Subcutaneous adipose tissue (tissue), 4 donors: ENCODE measurements around the gene ALAS2. TPM values are rescaled to one million over a fixed set of nuclear protein-coding genes. Genes with fewer than 3 reads are reported as not detected.

ENCODE experiments used
- total RNA-seq, 4 donors: library from RNA; depleted of rRNA; stranded (reverse); fragments of >200 nt; gene quantifications; one replicate each; pipeline ENCODE4 v1.1.0, GENCODE V29; 2016
- TF ChIP-seq, protein P1 (sequence below): fragments of 450-650 bp; IDR thresholded peaks from one replicate; pipeline ENCODE4 v1.5.1; 2016; ENCODE audit warnings: low read depth, mild to moderate bottlenecking, control low read depth, antibody characterized with exemption, moderate library complexity

The ALAS2 gene, protein sequence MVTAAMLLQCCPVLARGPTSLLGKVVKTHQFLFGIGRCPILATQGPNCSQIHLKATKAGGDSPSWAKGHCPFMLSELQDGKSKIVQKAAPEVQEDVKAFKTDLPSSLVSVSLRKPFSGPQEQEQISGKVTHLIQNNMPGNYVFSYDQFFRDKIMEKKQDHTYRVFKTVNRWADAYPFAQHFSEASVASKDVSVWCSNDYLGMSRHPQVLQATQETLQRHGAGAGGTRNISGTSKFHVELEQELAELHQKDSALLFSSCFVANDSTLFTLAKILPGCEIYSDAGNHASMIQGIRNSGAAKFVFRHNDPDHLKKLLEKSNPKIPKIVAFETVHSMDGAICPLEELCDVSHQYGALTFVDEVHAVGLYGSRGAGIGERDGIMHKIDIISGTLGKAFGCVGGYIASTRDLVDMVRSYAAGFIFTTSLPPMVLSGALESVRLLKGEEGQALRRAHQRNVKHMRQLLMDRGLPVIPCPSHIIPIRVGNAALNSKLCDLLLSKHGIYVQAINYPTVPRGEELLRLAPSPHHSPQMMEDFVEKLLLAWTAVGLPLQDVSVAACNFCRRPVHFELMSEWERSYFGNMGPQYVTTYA
- total RNA-seq, result 1 to 10 TPM in 2 of 4 donors, not detected in 2; 2.6 to 3.5 TPM

DNA sequence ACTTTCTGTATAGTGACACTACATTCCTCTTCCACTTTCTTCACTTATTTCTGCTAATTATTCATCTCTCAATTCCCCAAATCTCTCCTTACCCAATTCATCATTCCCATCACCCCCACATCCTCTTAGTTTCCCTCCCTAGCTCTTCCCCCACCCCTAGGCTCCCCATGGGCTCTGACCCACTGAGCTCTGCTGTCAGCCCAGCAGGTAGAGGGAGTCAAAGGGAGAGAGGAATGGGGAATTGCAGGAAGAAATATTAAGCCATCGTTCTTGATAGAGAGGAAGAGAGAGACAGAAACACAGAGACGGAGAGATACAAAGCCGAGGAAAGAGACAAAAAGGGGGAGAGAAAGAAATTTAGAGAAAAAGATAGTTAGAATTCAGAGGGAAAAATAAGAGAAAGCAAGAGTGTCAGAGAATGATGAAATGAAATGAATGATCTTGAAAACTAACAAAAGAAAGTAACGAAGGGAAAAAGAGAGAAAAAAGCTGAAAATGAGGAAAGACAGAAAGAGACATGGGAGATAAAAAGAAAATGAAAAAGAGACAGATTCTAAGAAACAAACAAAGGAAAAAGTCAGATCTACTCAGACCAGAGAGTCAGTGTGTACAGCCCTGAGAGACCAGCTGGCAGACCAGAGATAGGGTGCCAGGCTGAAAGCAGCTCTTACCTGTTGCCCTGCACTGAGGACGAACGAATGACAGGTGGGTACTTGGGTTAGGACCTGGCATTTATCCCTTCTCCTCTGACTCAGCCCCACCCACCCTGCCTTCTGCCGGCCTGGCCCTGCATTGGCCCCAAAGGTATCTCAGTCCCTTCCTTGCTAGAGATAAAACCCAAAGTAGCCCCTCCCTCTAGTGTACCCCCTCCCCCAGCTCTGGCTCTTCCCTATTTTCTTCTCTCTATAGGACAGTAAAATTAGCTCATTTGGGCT, at the start of gene ALAS2:
Gene ALAS2 (minus strand): TSS at position 707 of the 935 bp plus-strand sequence. CDS start 4,977 bp downstream, outside the sequence.
- TF ChIP-seq, protein P1, sequence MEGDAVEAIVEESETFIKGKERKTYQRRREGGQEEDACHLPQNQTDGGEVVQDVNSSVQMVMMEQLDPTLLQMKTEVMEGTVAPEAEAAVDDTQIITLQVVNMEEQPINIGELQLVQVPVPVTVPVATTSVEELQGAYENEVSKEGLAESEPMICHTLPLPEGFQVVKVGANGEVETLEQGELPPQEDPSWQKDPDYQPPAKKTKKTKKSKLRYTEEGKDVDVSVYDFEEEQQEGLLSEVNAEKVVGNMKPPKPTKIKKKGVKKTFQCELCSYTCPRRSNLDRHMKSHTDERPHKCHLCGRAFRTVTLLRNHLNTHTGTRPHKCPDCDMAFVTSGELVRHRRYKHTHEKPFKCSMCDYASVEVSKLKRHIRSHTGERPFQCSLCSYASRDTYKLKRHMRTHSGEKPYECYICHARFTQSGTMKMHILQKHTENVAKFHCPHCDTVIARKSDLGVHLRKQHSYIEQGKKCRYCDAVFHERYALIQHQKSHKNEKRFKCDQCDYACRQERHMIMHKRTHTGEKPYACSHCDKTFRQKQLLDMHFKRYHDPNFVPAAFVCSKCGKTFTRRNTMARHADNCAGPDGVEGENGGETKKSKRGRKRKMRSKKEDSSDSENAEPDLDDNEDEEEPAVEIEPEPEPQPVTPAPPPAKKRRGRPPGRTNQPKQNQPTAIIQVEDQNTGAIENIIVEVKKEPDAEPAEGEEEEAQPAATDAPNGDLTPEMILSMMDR, result no peak

DNA sequence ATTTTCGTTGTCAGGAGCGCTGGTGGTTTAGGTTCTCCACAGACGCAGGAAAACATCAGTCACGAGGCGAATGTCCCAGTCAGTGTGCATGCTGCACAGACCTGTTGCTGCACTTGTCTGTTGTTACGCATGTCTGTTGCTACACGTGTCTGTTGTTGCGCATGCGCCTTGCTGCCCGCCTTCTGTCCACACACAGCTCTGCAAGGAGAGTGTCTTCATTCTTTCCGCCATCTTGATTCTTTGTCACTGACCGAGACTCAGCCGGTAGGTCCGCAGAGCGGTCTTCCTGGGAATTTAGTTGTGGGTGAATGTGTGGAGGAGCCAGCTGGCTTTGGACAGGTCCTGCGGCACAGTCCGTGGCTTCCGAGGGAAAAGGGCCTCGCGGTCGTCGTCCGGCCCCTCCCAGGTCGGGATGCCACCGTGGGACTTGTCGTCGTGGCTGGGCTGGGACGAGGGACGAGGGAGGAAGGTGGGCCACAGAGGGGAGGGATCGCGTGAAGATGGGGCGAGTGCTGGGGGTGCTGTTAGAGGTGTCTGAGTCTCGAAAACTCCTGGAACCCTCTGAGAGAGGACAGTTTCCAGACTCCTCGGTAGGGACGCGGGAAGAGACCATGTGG, 44.2 kb upstream of the ALAS2 start, which contains the start of gene PAGE2B:
Gene PAGE2B (plus strand): TSS at position 180 of the 617 bp plus-strand sequence. CDS start 1,012 bp downstream, outside the sequence.
- TF ChIP-seq, protein P1, result no peak

DNA sequence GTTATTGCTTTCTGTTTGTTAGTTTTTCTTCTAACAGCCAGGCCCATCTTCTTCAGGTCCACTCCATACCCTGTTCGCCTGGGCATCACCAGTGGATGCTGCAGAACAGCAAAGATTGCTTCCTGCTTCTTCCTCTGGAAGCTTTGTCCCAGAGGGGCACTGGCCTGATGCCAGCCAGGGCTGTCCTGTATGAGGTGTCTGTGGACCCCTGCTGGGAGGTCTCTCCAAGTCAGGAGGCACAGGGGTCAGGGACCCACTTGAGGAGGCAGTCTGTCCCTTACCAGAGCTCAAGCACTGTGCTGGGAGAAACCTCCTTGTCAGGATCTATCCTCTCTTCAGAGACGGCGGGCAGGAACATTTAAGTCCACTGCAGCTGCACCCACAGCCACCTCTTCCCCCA, 41.5 kb upstream of the ALAS2 start:
- TF ChIP-seq, protein P1, result no peak

DNA sequence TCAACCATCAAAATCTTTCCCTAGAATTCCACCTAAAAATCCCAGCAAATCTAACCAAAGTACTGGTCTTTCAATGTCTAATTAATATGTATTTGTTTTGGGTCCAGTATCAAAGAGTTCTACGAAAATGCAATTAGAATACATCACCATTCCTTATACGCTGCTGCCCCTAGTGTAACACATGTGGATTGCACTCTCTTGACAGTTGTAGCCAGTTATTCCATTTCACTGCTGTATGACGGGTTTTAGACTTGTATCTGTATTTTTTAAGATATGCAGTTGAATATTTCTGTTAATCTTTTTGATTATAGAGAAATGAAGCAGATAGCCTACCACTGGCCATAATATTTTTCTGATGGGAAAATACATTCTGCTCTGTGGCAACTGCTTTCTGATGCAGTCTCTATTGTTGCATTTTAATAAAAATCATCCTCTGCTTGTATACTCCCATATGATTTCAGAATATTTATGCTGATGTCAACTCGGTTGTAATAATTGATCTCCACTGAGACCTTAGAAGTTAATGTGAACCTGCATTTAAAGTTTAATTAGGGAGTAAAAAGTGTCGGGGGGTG, 27.0 kb upstream of the ALAS2 start:
- TF ChIP-seq, protein P1, result no peak

DNA sequence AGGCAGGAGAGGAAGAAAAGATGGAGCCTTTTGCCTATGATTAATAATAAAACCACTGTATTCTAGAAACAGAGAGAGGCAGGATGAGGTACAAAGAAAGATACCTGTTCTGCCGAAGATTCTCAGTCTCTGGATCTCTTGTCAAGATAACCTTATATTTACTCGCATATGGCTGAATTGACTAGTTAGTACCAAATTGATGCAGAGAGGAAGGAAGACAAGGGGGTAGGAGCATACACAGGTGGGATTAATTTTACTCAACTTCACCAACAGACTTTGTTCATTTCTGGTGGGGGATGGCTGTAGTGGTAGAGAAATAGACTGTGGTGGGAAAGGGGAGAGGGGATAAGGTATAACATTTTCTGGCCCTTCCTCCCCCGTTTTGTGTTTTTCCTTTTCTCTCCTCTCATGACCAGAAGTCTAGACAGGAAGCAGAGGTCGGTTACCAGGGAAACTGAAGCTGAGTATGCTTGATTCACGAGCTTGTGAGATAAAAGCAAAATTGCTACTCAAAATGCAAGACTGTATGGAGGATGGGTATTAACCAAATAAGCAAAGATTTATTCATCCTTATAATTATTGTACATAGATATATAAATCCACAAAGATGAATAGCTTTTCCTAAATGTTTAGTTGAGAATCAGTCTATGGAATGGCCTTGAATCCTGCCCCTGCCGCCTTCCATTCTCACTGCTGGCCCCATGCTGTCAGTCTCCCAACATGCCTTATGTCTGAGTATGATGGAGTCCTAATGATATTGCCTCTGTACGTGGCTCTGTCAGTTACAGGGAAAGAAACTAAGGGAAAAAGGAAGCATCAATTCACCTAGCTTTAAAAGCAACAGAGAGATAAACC, 26.3 kb upstream of the ALAS2 start:
- TF ChIP-seq, protein P1, result no peak

DNA sequence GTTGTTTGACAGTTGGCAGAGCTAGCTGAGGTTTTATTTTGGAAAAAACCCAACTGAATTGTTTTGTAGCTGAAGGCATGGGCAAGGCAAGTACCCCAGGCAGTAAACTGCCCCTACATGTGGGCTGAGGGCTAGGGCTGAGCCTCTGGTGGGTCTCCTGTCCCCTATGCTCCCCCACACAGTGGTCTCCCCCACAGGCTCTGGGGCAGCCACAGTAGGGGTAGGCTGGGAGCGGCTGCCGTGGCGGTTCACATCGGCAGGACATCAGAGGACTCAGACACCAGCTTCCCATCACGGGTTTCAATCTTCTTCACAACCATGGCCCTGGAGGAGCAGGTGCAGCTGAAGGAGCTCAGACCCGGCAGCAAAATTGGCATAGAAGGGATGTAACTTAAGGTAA, 10.7 kb upstream of the ALAS2 start:
- TF ChIP-seq, protein P1, result no peak
